GM18511 (cell line): ENCODE measurements around the gene TNKS1BP1.

Experiments
- ATAC-seq: cut with Tn5 transposase; IDR thresholded peaks from one replicate; pipeline ENCODE4 v1.9.1; 2021; ENCODE audit warnings: mild to moderate bottlenecking, moderate library complexity; ENCODE audit not compliant: unreplicated experiment

Gene TNKS1BP1

DNA sequence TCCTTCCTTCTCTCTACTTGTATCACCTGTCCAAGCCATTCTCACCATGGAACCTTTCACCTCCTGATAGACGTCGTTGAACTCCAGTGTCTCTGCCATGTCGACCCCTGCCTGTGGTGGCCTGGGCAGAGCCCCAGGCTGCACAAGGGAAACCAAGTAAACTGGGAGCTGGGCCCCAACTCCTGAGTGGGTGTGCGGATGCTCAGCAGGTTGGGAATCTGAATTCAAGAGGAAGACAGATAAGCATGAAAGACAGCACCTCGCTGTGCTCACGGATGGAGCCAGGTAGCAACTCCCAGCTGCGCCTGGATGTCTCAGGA, 10.2 kb upstream of the TNKS1BP1 start:
- no peak for ATAC-seq

DNA sequence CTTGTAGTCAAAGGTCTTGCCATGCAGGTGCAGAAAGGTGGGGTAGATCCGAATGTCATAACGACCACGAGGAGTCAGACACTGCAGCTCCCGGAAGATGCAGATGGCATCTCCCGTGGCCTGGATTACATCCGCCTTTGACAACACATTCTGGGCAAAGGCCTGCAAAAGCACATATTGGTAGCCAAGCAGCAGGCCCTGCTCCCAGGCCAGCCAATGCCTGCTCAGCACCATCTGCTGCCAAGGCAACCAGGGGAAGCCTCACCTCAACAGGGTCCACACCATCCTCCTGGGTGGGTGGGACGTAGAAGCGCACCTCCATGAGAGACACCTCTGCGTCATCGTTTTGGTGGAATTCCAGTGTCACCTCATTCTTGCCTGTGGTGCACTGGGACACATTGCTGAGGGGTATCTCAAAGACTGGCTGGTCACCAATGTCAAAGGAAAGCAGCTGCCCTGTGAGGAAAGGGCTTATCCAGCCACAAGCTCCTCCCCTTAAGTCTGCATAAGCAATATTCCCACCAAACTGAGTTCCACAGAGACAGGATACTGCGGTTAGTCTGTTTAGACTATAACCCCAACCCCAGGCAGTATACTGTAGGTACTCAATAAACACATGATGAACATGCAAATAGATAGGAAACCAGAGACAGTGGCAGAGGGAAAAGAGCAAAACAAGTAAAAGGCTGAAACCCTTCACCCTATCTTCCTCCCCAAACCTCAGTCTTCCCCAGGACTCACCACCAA, 8.1 kb upstream of the TNKS1BP1 start:
- ATAC-seq, result no peak

- no peak for ATAC-seq
Observed at GRCh38 chr11:57331720-57332119, 7.0 kb upstream of the TNKS1BP1 start.

DNA sequence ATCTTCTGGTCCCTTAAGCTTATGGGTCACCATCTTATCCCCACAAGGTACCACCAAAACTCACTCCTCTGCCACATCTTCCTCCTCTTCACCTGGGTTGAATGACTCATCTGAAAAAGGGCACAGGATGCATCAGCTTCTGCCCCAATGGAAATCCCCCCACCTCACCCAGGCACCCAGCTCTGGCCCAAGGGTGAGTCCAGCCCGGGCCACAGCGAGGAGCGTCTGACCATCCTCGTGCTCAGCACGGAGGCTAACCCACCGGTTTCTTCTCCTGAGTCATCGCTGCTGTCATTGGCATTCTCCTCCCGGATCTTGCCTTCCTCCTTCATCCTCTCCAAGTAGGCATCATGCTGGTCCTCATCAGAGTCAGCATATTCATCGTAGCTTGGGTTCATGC, 5.3 kb upstream of the TNKS1BP1 start:
- ATAC-seq, result no peak

DNA sequence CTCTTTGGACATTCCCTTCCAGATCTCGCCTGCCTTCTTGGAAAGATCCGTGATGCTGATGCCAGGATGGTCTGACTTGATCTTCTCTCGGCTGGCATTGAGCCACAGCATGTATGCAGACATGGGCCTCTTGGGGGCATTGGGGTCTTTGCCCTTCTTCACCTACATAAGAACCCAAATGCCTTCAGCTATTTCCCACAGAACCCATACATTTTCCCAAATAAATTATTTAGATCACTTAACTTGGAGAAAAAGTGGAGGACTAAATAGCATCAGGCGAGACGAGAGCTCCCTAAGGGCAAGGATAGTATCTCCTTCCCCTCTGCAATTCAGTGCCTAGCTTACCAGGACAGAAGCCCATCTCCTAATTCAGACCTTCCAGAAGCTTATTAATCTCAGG, 3.0 kb upstream of the TNKS1BP1 start:
- no peak for ATAC-seq

GRCh38 chr11:57325735-57326048, 940 bp upstream of the TNKS1BP1 start:
- ATAC-seq, result peak; percentile 0

GRCh38 chr11:57324154-57324885, 432 bp downstream of the TNKS1BP1 start:
- ATAC-seq, result peak; percentile 2

DNA sequence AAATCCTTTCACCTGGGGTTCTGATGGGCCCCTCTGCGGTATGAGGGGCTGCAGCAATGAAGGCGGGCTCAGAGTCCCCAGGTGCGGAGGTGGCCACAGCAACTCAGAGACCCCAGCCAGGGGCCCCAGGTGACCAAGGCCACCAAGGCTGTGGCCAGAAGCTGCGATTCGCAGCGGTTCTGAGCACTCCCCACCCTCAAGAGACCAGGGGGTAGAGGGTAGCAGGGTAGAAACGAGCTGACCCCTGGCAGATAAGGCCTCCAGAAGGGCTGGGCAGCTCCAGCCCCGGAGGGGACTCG, 948 bp downstream of the TNKS1BP1 start:
- no peak for ATAC-seq

- no peak for ATAC-seq
Observed at GRCh38 chr11:57323167-57323854, 1.4 kb downstream of the TNKS1BP1 start.

- no peak for ATAC-seq
Observed at GRCh38 chr11:57322256-57323166, 2.2 kb downstream of the TNKS1BP1 start.

- no peak for ATAC-seq
Observed at GRCh38 chr11:57321388-57322255, 3.1 kb downstream of the TNKS1BP1 start.

GRCh38 chr11:57320719-57321387, 3.9 kb downstream of the TNKS1BP1 start:
- no peak for ATAC-seq

GRCh38 chr11:57320067-57320718, 4.6 kb downstream of the TNKS1BP1 start:
- ATAC-seq, result no peak

DNA sequence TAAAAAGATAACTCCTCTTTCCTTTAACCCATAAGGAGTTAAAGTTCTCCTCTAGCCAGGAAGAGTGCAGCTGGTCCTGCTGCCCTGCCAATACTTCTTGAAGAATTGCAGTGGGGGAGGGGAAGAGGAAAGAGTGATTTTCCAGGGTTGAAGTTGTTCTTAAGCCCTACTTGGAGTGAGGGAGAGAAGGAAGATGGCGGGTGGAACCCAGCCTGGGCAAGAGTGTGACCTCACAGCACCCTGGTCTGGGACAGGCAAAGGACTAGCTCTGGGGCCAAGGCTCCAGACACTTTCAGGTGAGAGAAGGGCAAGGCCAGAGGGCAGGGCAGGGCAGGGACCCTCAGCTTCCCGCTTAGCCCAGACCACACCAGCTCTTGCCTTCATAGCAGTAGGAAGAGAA, 6.6 kb downstream of the TNKS1BP1 start:
- no peak for ATAC-seq

DNA sequence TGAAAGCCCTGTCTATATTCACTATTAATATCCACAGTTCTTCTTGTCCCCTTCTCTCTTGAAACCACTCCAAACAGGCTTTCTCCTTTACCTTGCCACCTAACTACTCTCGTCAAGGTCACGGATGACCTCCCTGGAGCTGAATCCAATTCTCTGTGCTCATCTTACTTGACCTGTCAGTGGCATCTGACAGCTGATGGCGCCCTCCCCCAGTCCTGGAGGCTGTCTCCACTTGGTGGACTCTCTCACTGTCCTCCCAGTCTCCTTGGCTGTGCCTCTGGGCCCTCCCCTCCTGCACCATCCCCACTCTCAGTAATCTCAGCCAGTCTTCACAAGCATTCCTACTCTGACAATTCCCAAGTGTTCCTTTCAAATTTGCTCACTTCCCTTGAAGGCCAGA, 8.7 kb downstream of the TNKS1BP1 start:
- ATAC-seq, result no peak

DNA sequence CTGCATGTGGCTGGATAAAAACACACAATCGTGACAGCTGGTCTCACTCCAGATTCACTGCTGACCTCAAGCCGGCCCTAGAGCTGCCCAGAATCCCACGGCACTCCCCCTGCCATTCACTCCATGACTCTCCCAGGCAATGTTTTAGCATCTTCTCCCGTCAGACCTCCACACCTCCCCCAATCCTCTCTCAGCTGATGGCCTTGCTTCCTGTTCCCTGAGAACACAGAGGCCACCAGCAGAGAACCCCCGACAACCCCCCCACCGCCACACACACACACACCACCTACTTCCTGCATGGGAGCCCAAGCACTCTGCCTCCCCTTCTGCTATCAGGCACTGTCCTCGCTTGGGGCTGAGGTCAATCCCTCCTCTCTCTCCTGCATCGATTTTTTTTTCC, 9.3 kb downstream of the TNKS1BP1 start:
- no peak for ATAC-seq

GRCh38 chr11:57314221-57314973, 10.4 kb downstream of the TNKS1BP1 start:
- no peak for ATAC-seq

DNA sequence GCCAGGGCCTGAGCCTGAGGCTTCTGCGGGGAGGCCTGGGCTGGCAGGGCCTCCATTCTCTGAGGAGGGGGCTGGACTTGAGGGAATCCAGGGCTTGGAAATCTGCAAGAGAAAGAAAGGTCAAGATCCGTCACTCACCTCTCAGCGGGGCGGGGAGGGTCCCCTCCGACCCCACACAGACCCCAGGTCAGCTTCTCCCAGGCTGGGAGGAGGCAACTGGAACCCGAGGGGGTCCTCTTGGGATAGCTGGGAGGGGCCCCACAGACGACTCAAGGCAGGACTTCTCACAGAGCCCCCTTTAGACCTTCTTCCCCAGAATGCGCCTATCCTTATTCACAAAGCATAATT, 11.0 kb downstream of the TNKS1BP1 start:
- ATAC-seq, result no peak
